ENCODE data around the gene PCBP2.
"Not testable (repeated sequence)": the region's sequence is repeated elsewhere in the genome, so short reads cannot be mapped to it uniquely, and the experiment has no call there.

DNA sequence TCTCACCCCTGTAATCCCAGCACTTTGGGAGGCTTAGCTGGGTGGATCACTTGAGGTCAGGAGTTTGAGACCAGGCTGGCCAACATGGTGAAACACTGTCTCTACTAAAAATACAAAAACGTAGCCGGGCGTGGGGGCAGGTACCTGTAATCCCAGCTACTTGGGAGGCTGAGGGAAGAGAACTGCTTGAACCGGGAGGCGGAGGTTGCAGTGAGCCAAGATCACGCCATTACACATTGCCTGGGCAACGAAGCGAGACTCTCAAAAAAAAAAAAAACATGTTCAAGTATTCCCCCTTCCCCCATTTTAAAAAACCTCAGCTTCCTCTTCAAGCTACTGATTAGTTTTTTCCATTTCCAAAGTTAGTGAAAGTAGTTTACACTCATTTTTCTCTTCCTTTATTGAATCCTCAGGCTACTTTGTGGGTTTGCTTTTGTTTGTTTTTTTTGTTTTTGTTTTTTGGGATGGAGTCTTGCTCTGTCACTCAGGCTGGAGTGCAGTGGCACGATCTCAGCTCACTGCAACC, 34.5 kb upstream of the PCBP2 start:
- TF ChIP-seq, protein P1, sequence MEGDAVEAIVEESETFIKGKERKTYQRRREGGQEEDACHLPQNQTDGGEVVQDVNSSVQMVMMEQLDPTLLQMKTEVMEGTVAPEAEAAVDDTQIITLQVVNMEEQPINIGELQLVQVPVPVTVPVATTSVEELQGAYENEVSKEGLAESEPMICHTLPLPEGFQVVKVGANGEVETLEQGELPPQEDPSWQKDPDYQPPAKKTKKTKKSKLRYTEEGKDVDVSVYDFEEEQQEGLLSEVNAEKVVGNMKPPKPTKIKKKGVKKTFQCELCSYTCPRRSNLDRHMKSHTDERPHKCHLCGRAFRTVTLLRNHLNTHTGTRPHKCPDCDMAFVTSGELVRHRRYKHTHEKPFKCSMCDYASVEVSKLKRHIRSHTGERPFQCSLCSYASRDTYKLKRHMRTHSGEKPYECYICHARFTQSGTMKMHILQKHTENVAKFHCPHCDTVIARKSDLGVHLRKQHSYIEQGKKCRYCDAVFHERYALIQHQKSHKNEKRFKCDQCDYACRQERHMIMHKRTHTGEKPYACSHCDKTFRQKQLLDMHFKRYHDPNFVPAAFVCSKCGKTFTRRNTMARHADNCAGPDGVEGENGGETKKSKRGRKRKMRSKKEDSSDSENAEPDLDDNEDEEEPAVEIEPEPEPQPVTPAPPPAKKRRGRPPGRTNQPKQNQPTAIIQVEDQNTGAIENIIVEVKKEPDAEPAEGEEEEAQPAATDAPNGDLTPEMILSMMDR (conservative IDR thresholded peaks at IDR 0.05; ENCODE audit: low read length): not testable (repeated sequence)
- TF ChIP-seq EZH2phosphoT487 (IDR thresholded peaks at IDR 0.05; ENCODE audit: borderline replicate concordance, low read depth, low read length): not testable (repeated sequence)

Measured in OCI-LY7 (cell line).